ENCODE measurements around the gene S1PR1. TPM values are rescaled to one million over a fixed set of nuclear protein-coding genes. Genes with fewer than 3 reads are reported as not detected.

Gene S1PR1
- total and polyA plus RNA-seq, 5 donors = 54.2 to 62.4 (median 59.6) TPM

GRCh38 chr1:101238031-101238628 is 1.3 kb downstream of the S1PR1 start:
- Histone ChIP-seq H3K27me3 (ENCODE audit: control insufficient read depth, insufficient read depth) (no peaks in the 10 kb centered on the region), H3K9me3 (ENCODE audit: control insufficient read depth, low read length) (no peaks in the 10 kb centered on the region), H3K4me3 (ENCODE audit: low read length) (peak overlapping the region; percentile 95), H3K4me1 (ENCODE audit: control insufficient read depth, insufficient read depth, low read length) (no peaks in the 10 kb centered on the region), H3K27ac (ENCODE audit: low read length) (peak overlapping the region; percentile 37)
- ATAC-seq (no peak), DNase-seq (peak in 2 of 3 donors; percentile 56 to 63)
- intact Hi-C loops (cut with DNase I) = loop anchor here (5.0 to 10.0 kb wide), 5 partner anchors 49 to 211 kb away; partner anchors contain the start of gene DPH5 (in 1 of the 4)
- 4% methylated on average over 14 of the region's 14 CpGs for WGBS

- intact Hi-C loops (cut with DNase I) = loop anchor here (5.0 to 10.0 kb wide), 5 partner anchors 49 to 211 kb away; partner anchors contain the start of gene DPH5 (in 1 of the 4)
- DNase-seq = peak; percentile 89 to 96 (median 96)
- H3K27me3 ChIP-seq (ENCODE audit: control insufficient read depth, insufficient read depth) = no peaks in the 10 kb centered on the region
- WGBS = 3% methylated on average over 17 of the region's 17 CpGs
- peak overlapping the region; percentile 95 for H3K4me3 ChIP-seq (ENCODE audit: low read length)
- peak; percentile 60 to 63 for ATAC-seq
- H3K9me3 ChIP-seq (ENCODE audit: control insufficient read depth, low read length) = no peaks in the 10 kb centered on the region
- no peaks in the 10 kb centered on the region for H3K4me1 ChIP-seq (ENCODE audit: control insufficient read depth, insufficient read depth, low read length)
- peak overlapping the region; percentile 87 for H3K27ac ChIP-seq (ENCODE audit: low read length)
Measured at GRCh38 chr1:101238681-101239094, 1.9 kb downstream of the S1PR1 start.

- H3K4me1 ChIP-seq (ENCODE audit: control insufficient read depth, insufficient read depth, low read length) = no peaks in the 10 kb centered on the region
- ATAC-seq = peak; percentile 3 to 14
- intact Hi-C loops (cut with DNase I) = loop anchor here (5.0 to 10.0 kb wide), 5 partner anchors 48 to 212 kb away; partner anchors contain the start of gene DPH5 (in 1 of the 4)
- 51% methylated on average over 42 of the region's 42 CpGs for WGBS
- H3K4me3 ChIP-seq (ENCODE audit: low read length) = peak overlapping the region; percentile 30
- H3K27ac ChIP-seq (ENCODE audit: low read length) = peak overlapping the region; percentile 87
- no peaks in the 10 kb centered on the region for H3K9me3 ChIP-seq (ENCODE audit: control insufficient read depth, low read length)
- DNase-seq = peak in 2 of 3 donors; percentile 59 to 60
- no peaks in the 10 kb centered on the region for H3K27me3 ChIP-seq (ENCODE audit: control insufficient read depth, insufficient read depth)
Measured at GRCh38 chr1:101239095-101240040, 2.5 kb downstream of the S1PR1 start.

- 45% methylated on average over 10 of the region's 10 CpGs for WGBS
- peak; percentile 6 to 61 for ATAC-seq
- Histone ChIP-seq H3K9me3 (ENCODE audit: control insufficient read depth, low read length) (no peaks in the 10 kb centered on the region), H3K27me3 (ENCODE audit: control insufficient read depth, insufficient read depth) (no peaks in the 10 kb centered on the region), H3K4me1 (ENCODE audit: control insufficient read depth, insufficient read depth, low read length) (no peaks in the 10 kb centered on the region), H3K4me3 (ENCODE audit: low read length) (peak overlapping the region; percentile 30), H3K27ac (ENCODE audit: low read length) (peak overlapping the region; percentile 87)
- intact Hi-C loops (cut with DNase I) = loop anchor here in 1 of 4 donors (5.0 kb wide), 1 partner anchor 47 kb away; no protein-coding TSS in a partner anchor
- DNase-seq = peak in 2 of 3 donors; percentile 58 to 75
Measured at GRCh38 chr1:101240041-101240430, 3.2 kb downstream of the S1PR1 start.

GRCh38 chr1:101241485-101242225 is 4.8 kb downstream of the S1PR1 start:
- Histone ChIP-seq H3K27me3 (ENCODE audit: control insufficient read depth, insufficient read depth) (no peaks in the 10 kb centered on the region), H3K4me1 (ENCODE audit: control insufficient read depth, insufficient read depth, low read length) (peaks cover 7% of the 10 kb centered on the region), H3K27ac (ENCODE audit: low read length) (no peak overlapping the region), H3K4me3 (ENCODE audit: low read length) (no peak overlapping the region), H3K9me3 (ENCODE audit: control insufficient read depth, low read length) (no peaks in the 10 kb centered on the region)
- ATAC-seq (no peak), DNase-seq (no peak)
- intact Hi-C loops (cut with DNase I) = loop anchor here in 1 of 4 donors (5.0 kb wide), 1 partner anchor 46 kb away; no protein-coding TSS in a partner anchor

- H3K27ac ChIP-seq (ENCODE audit: low read length) = peak overlapping the region; percentile 75
- DNase-seq (no peak), ATAC-seq (peak; percentile 29 to 49)
- H3K4me3 ChIP-seq (ENCODE audit: low read length) = no peak overlapping the region
- peaks cover 7% of the 10 kb centered on the region for H3K4me1 ChIP-seq (ENCODE audit: control insufficient read depth, insufficient read depth, low read length)
- no peaks in the 10 kb centered on the region for H3K27me3 ChIP-seq (ENCODE audit: control insufficient read depth, insufficient read depth)
- WGBS = 51% methylated on average over 2 of the region's 2 CpGs
- intact Hi-C loops (cut with DNase I) = loop anchor here in 1 of 4 donors (5.0 kb wide), 1 partner anchor 45 kb away; no protein-coding TSS in a partner anchor
- no peaks in the 10 kb centered on the region for H3K9me3 ChIP-seq (ENCODE audit: control insufficient read depth, low read length)
Measured at GRCh38 chr1:101242324-101243050, 5.7 kb downstream of the S1PR1 start.

- intact Hi-C loops (cut with DNase I) = loop anchor here in 1 of 4 donors (5.0 kb wide), 1 partner anchor 44 kb away; no protein-coding TSS in a partner anchor
- Histone ChIP-seq H3K9me3 (ENCODE audit: control insufficient read depth, low read length) (no peaks in the 10 kb centered on the region), H3K27me3 (ENCODE audit: control insufficient read depth, insufficient read depth) (no peaks in the 10 kb centered on the region), H3K4me1 (ENCODE audit: control insufficient read depth, insufficient read depth, low read length) (peaks cover 7% of the 10 kb centered on the region), H3K4me3 (ENCODE audit: low read length) (no peak overlapping the region), H3K27ac (ENCODE audit: low read length) (no peak overlapping the region)
- ATAC-seq = no peak
- WGBS = 51% methylated on average over 3 of the region's 3 CpGs
- DNase-seq = no peak
Measured at GRCh38 chr1:101243751-101244150, 6.9 kb downstream of the S1PR1 start.

GRCh38 chr1:101244842-101245241 is 8.0 kb downstream of the S1PR1 start:
- Histone ChIP-seq H3K4me3 (ENCODE audit: low read length) (no peak overlapping the region), H3K9me3 (ENCODE audit: control insufficient read depth, low read length) (no peaks in the 10 kb centered on the region), H3K27ac (ENCODE audit: low read length) (no peak overlapping the region), H3K4me1 (ENCODE audit: control insufficient read depth, insufficient read depth, low read length) (peaks cover 7% of the 10 kb centered on the region), H3K27me3 (ENCODE audit: control insufficient read depth, insufficient read depth) (no peaks in the 10 kb centered on the region)
- intact Hi-C loops (cut with DNase I) = loop anchor here in 1 of 4 donors (5.0 kb wide), 1 partner anchor 42 kb away; no protein-coding TSS in a partner anchor
- DNase-seq (no peak), ATAC-seq (no peak)
- WGBS = 56% methylated on average over 5 of the region's 5 CpGs

GRCh38 chr1:101245246-101245927 is 8.6 kb downstream of the S1PR1 start:
- DNase-seq = no peak
- H3K4me3 ChIP-seq (ENCODE audit: low read length) = no peak overlapping the region
- WGBS = 57% methylated on average over 2 of the region's 2 CpGs
- H3K27me3 ChIP-seq (ENCODE audit: control insufficient read depth, insufficient read depth) = no peaks in the 10 kb centered on the region
- ATAC-seq = no peak
- H3K9me3 ChIP-seq (ENCODE audit: control insufficient read depth, low read length) = no peaks in the 10 kb centered on the region
- peaks cover 7% of the 10 kb centered on the region for H3K4me1 ChIP-seq (ENCODE audit: control insufficient read depth, insufficient read depth, low read length)
- intact Hi-C loops (cut with DNase I) = no loop called here
- no peak overlapping the region for H3K27ac ChIP-seq (ENCODE audit: low read length)

Data from right cardiac atrium (tissue), 5 donors.